ENCODE measurements around the gene SRC.

Gene SRC

GRCh38 chr20:37303637-37304036, 42.3 kb upstream of the SRC start (continued):
- no peak for TF ChIP-seq ZFP3 (CRISPR knock-in tag; IDR thresholded peaks at IDR 0.05)
- TF ChIP-seq CSRNP3 (CRISPR knock-in tag; IDR thresholded peaks at IDR 0.05): no peak
- TF ChIP-seq ZNF8 (CRISPR knock-in tag; IDR thresholded peaks at IDR 0.05): no peak
- no peak for TF ChIP-seq ZC3H10 (CRISPR knock-in tag; IDR thresholded peaks at IDR 0.05)
- no peak for TF ChIP-seq ARNTL (CRISPR knock-in tag; IDR thresholded peaks at IDR 0.05; ENCODE audit: borderline replicate concordance, low read depth)
- no peak for TF ChIP-seq SNAI2 (CRISPR knock-in tag; IDR thresholded peaks at IDR 0.05)

- no peak for ATAC-seq
- no peak for TF ChIP-seq ESRRG (CRISPR knock-in tag; IDR thresholded peaks at IDR 0.05)
- TF ChIP-seq RARB (CRISPR knock-in tag; IDR thresholded peaks at IDR 0.05): no peak
- no peak for TF ChIP-seq ZFP30 (CRISPR knock-in tag; IDR thresholded peaks at IDR 0.05)
- no peak for TF ChIP-seq TCF4 (CRISPR knock-in tag; IDR thresholded peaks at IDR 0.05; ENCODE audit: borderline replicate concordance)
- TF ChIP-seq TSHZ2 (CRISPR knock-in tag; IDR thresholded peaks at IDR 0.05): no peak
- no peak for TF ChIP-seq CSDC2 (CRISPR knock-in tag; IDR thresholded peaks at IDR 0.05)
- no peak for TF ChIP-seq OSR1 (CRISPR knock-in tag; IDR thresholded peaks at IDR 0.05)
- TF ChIP-seq ARNTL (CRISPR knock-in tag; IDR thresholded peaks at IDR 0.05; ENCODE audit: borderline replicate concordance, low read depth): no peak
- no peak for TF ChIP-seq GLIS3 (CRISPR knock-in tag; IDR thresholded peaks at IDR 0.05)
- no peak for TF ChIP-seq PATZ1 (CRISPR knock-in tag; IDR thresholded peaks at IDR 0.05; ENCODE audit: borderline replicate concordance)
- no peak for TF ChIP-seq PPARA (CRISPR knock-in tag; IDR thresholded peaks at IDR 0.05; ENCODE audit: borderline replicate concordance)
Measured at GRCh38 chr20:37305079-37305478, 40.9 kb upstream of the SRC start.

- TF ChIP-seq GLIS3 (CRISPR knock-in tag; IDR thresholded peaks at IDR 0.05) (no peak), TCF4 (CRISPR knock-in tag; IDR thresholded peaks at IDR 0.05; ENCODE audit: borderline replicate concordance) (no peak), ZNF8 (CRISPR knock-in tag; IDR thresholded peaks at IDR 0.05) (no peak), CREB5 (CRISPR knock-in tag; IDR thresholded peaks at IDR 0.05; ENCODE audit: low read depth) (no peak), ISL1 (CRISPR knock-in tag; IDR thresholded peaks at IDR 0.05) (no peak), TOX (CRISPR knock-in tag; IDR thresholded peaks at IDR 0.05; ENCODE audit: borderline replicate concordance) (no peak), ZC3H10 (CRISPR knock-in tag; IDR thresholded peaks at IDR 0.05) (no peak), TSHZ2 (CRISPR knock-in tag; IDR thresholded peaks at IDR 0.05) (no peak), OSR1 (CRISPR knock-in tag; IDR thresholded peaks at IDR 0.05) (no peak), PATZ1 (CRISPR knock-in tag; IDR thresholded peaks at IDR 0.05; ENCODE audit: borderline replicate concordance) (no peak), POU6F1 (CRISPR knock-in tag; IDR thresholded peaks at IDR 0.05; ENCODE audit: borderline replicate concordance, low read depth) (no peak)
- no peak for ATAC-seq
Measured at GRCh38 chr20:37305839-37306238, 40.1 kb upstream of the SRC start.
